Measurements from ENCODE around the gene GAB1. TPM values are rescaled to one million over a fixed set of nuclear protein-coding genes. Genes with fewer than 3 reads are reported as not detected.

Gene GAB1
- total and polyA plus RNA-seq, 2 of the 13 experiments (the other 11 are each of a cell fraction or from before 2014, with no cell fraction given), result 8.7 to 14.7 TPM

GRCh38 chr4:143329985-143330384 lies 6.7 kb upstream of the GAB1 start (continued):
- TF ChIP-seq AKNA (CRISPR knock-in tag; IDR thresholded peaks at IDR 0.05; ENCODE audit: borderline replicate concordance) (no peak), STAG1 (CRISPR knock-in tag; IDR thresholded peaks at IDR 0.05) (0 out of 2 replicates have a peak, but pooled peaks have one; percentile 8), MTF1 (CRISPR knock-in tag; IDR thresholded peaks at IDR 0.05) (no peak), SUZ12 (IDR thresholded peaks at IDR 0.05; ENCODE audit: low read depth, low read length) (no peak), U2AF1 (optimal IDR thresholded peaks at IDR 0.05; ENCODE audit: low read depth, low read length) (no peak)

GRCh38 chr4:143335979-143336780 lies 496 bp upstream of the GAB1 start:
- 1% methylated on average over 29 of the region's 85 CpGs for WGBS (ENCODE audit: low lambda C conversion rate)
- FAIRE-seq, result no peak
- CTCF ChIA-PET (ENCODE audit: low intra/inter-chr PET ratio, low total read pairs), result no interaction called here
- peak; percentile 43; the same call in 1 of the 2 replicates for TF ChIP-seq TAF1 (CRISPR knock-in tag; IDR thresholded peaks at IDR 0.05)
- TF ChIP-seq HIVEP1 (CRISPR knock-in tag; IDR thresholded peaks at IDR 0.05), result no peak; the same call in 1 of the 2 replicates
- peak; percentile 37; the same call in 1 of the 2 replicates for TF ChIP-seq NRL (CRISPR knock-in tag; IDR thresholded peaks at IDR 0.05; ENCODE audit: borderline replicate concordance)
- TF ChIP-seq SIN3A (IDR thresholded peaks at IDR 0.05; ENCODE audit: borderline replicate concordance, low read depth, low read length), result peak; percentile 59; the same call in 1 of the 2 replicates
- no peak for TF ChIP-seq MAFF (IDR thresholded peaks at IDR 0.05; ENCODE audit: low read depth, low read length)
- no peak for TF ChIP-seq HNRNPH1 (optimal IDR thresholded peaks at IDR 0.05; ENCODE audit: low read depth, low read length)
- no peak for TF ChIP-seq MEF2D (CRISPR knock-in tag; IDR thresholded peaks at IDR 0.05)
- TF ChIP-seq CBX1 (IDR thresholded peaks at IDR 0.05; ENCODE audit: low read depth), result no peak
- TF ChIP-seq ZNF296 (CRISPR knock-in tag; conservative IDR thresholded peaks at IDR 0.05), result no peak
- peak; percentile 44; the same call in 1 of the 2 replicates for TF ChIP-seq HNRNPL (IDR thresholded peaks at IDR 0.05; ENCODE audit: low read depth, low read length)
- TF ChIP-seq ATF5 (CRISPR knock-in tag; IDR thresholded peaks at IDR 0.05; ENCODE audit: low read depth), result no peak

More at GRCh38 chr4:143335979-143336780, 496 bp upstream of the GAB1 start:
- H3K4me2 ChIP-seq (ENCODE audit: low read depth, low read length), result peak overlapping the region; percentile 90
- POLR2A ChIA-PET, result interaction anchor here (0.7 to 2.5 kb wide), 10 partner anchors 10 to 178 kb away, joined by 3 to 14 read pairs (median 4); partner anchors contain the start of genes SMARCA5 and USP38
- H3K36me3 ChIP-seq (replicated peaks in 1 of 2; ENCODE audit: control insufficient read depth in 1 of 2, insufficient read depth in 2 of 2, low read length in 2 of 2), result no peaks in the 10 kb centered on the region
- no peaks in the 10 kb centered on the region for H3K27me3 ChIP-seq (ENCODE audit: control insufficient read depth in 1 of 2, insufficient read depth in 2 of 2, low read length in 2 of 2)
- no peaks in the 10 kb centered on the region for H3K9me3 ChIP-seq (ENCODE audit: low read length)
- peak overlapping the region; percentile 86 to 99 (median 89) for H3K4me3 ChIP-seq (replicated peaks in 1 of 3; ENCODE audit: insufficient read depth in 1 of 3, low read depth in 2 of 3, low read length in 3 of 3)
- in situ Hi-C loops (cut with HindIII; ENCODE audit: extremely low pct_ligation_motif_present, low pct_unique_long_range_greater_than_20kb), result no loop called here
- BruUV-seq (replicated peaks), result no TSS peak
- peaks cover 35% of the 10 kb centered on the region for H3K79me2 ChIP-seq (ENCODE audit: insufficient read depth, low read length)
- H2AFZ ChIP-seq (ENCODE audit: low read length), result peak overlapping the region; percentile 76
- H3K4me1 ChIP-seq (ENCODE audit: insufficient read depth, low read length), result peaks cover 24% of the 10 kb centered on the region
- peak overlapping the region; percentile 88 for H3K27ac ChIP-seq (ENCODE audit: extremely low read length, insufficient read depth, low read length)
- peak; percentile 84 for ATAC-seq
- intact Hi-C loops (cut with micrococcal nuclease; ENCODE audit: unreplicated experiment), result loop anchor here (1.0 to 10.0 kb wide), 7 partner anchors 41 to 179 kb away; partner anchors contain the start of genes SMARCA5 and USP38
- peak; percentile 71 for DNase-seq (ENCODE audit: low spot score)
- peak overlapping the region; percentile 77 for H3K9ac ChIP-seq (ENCODE audit: insufficient read depth, low read depth, low read length)
- peaks cover 4% of the 10 kb centered on the region; the same call in 1 of the 2 replicates for H4K20me1 ChIP-seq (ENCODE audit: insufficient read depth, low read length)
